ENCODE results near the gene TMEM150A.
"Not testable (repeated sequence)": the region's sequence is repeated elsewhere in the genome, so short reads cannot be mapped to it uniquely, and the experiment has no call there.

The TMEM150A gene

GRCh38 chr2:85594715-85595300 lies 7.7 kb downstream of the TMEM150A start:
- H3K36me3 ChIP-seq (ENCODE audit: control insufficient read depth in 4 of 4, insufficient read depth in 4 of 4, low read length in 3 of 4): peaks cover 8 to 34% (median 28%) of the 10 kb centered on the region in 4 experiments
- CTCF ChIA-PET: interaction anchor here (0.7 to 1.4 kb wide), 8 partner anchors 11 to 179 kb away, joined by 3 to 6 read pairs (median 3); partner anchors contain the start of genes C2orf68 and VAMP8

GRCh38 chr2:85593023-85593422 lies 9.5 kb downstream of the TMEM150A start:
- Histone ChIP-seq H3K27me3 (replicated peaks in 2 of 5; ENCODE audit: control insufficient read depth in 4 of 5, insufficient read depth in 5 of 5, low read length in 4 of 5) (no peaks in the 10 kb centered on the region), H3K9me3 (ENCODE audit: control extremely low read depth in 1 of 5, control insufficient read depth in 4 of 5, insufficient read depth in 2 of 5, low read depth in 1 of 5, low read length in 4 of 5) (no peaks in the 10 kb centered on the region), H3K36me3 (ENCODE audit: control insufficient read depth in 4 of 4, insufficient read depth in 4 of 4, low read length in 3 of 4) (peaks cover 6 to 26% (median 15%) of the 10 kb centered on the region in 4 experiments), H3K27ac (ENCODE audit: insufficient read depth in 1 of 2, low read depth in 1 of 2, low read length in 2 of 2, poor library complexity in 1 of 2, severe bottlenecking in 2 of 2) (no peak overlapping the region), H3K4me3 (ENCODE audit: control insufficient read depth in 1 of 7, extremely low read depth in 1 of 7, insufficient read depth in 4 of 7, low read depth in 2 of 7, low read length in 6 of 7) (no peak overlapping the region), H3K4me1 (ENCODE audit: control extremely low read depth in 1 of 4, control insufficient read depth in 4 of 4, insufficient read depth in 4 of 4, low read length in 3 of 4) (peaks cover 17 to 60% (median 54%) of the 10 kb centered on the region in 4 experiments)
- 97% methylated on average over 3 of the region's 3 CpGs for WGBS (ENCODE audit: insufficient coverage)
- CTCF ChIA-PET: no interaction called here
- POLR2A ChIA-PET: no interaction called here
- no peak for DNase-seq

More at GRCh38 chr2:85594715-85595300, 7.7 kb downstream of the TMEM150A start:
- no peak for DNase-seq
- peaks cover 17 to 42% (median 40%) of the 10 kb centered on the region in 4 experiments for H3K4me1 ChIP-seq (ENCODE audit: control extremely low read depth in 1 of 4, control insufficient read depth in 4 of 4, insufficient read depth in 4 of 4, low read length in 3 of 4)
- POLR2A ChIA-PET: interaction anchor here (0.9 to 1.9 kb wide), 4 partner anchors 9 to 43 kb away, joined by 3 to 14 read pairs (median 5); partner anchors contain the start of gene GGCX
- peak overlapping the region; percentile 87 to 95 for H3K27ac ChIP-seq (ENCODE audit: insufficient read depth in 1 of 2, low read depth in 1 of 2, low read length in 2 of 2, poor library complexity in 1 of 2, severe bottlenecking in 2 of 2)
- no peaks in the 10 kb centered on the region for H3K27me3 ChIP-seq (replicated peaks in 2 of 5; ENCODE audit: control insufficient read depth in 4 of 5, insufficient read depth in 5 of 5, low read length in 4 of 5)
- peak overlapping the region; percentile 89 to 98 (median 95) for H3K4me3 ChIP-seq (ENCODE audit: control insufficient read depth in 1 of 7, extremely low read depth in 1 of 7, insufficient read depth in 4 of 7, low read depth in 2 of 7, low read length in 6 of 7)
- H3K9me3 ChIP-seq (ENCODE audit: control extremely low read depth in 1 of 5, control insufficient read depth in 4 of 5, insufficient read depth in 2 of 5, low read depth in 1 of 5, low read length in 4 of 5): no peaks in the 10 kb centered on the region
- WGBS (ENCODE audit: insufficient coverage): 40% methylated on average over 9 of the region's 13 CpGs

GRCh38 chr2:85592299-85592698 lies 10.2 kb downstream of the TMEM150A start:
- H3K27me3 ChIP-seq (replicated peaks in 2 of 5; ENCODE audit: control insufficient read depth in 4 of 5, insufficient read depth in 5 of 5, low read length in 4 of 5); DNase-seq; H3K4me3 ChIP-seq (ENCODE audit: control insufficient read depth in 1 of 7, extremely low read depth in 1 of 7, insufficient read depth in 4 of 7, low read depth in 2 of 7, low read length in 6 of 7); POLR2A ChIA-PET; H3K27ac ChIP-seq (ENCODE audit: insufficient read depth in 1 of 2, low read depth in 1 of 2, low read length in 2 of 2, poor library complexity in 1 of 2, severe bottlenecking in 2 of 2); H3K9me3 ChIP-seq (ENCODE audit: control extremely low read depth in 1 of 5, control insufficient read depth in 4 of 5, insufficient read depth in 2 of 5, low read depth in 1 of 5, low read length in 4 of 5): not testable (repeated sequence)
- Histone ChIP-seq H3K36me3 (ENCODE audit: control insufficient read depth in 4 of 4, insufficient read depth in 4 of 4, low read length in 3 of 4) (peaks cover 5 to 22% (median 10%) of the 10 kb centered on the region in 4 experiments), H3K4me1 (ENCODE audit: control extremely low read depth in 1 of 4, control insufficient read depth in 4 of 4, insufficient read depth in 4 of 4, low read length in 3 of 4) (peaks cover 18 to 66% (median 61%) of the 10 kb centered on the region in 4 experiments)
- 97% methylated on average over 5 of the region's 9 CpGs for WGBS (ENCODE audit: insufficient coverage)
- CTCF ChIA-PET: interaction anchor here (1.9 kb wide), 1 partner anchor 13 kb away, joined by 9 read pairs; no protein-coding TSS in a partner anchor

GRCh38 chr2:85591563-85591962 lies 10.9 kb downstream of the TMEM150A start:
- H3K4me1 ChIP-seq (ENCODE audit: control extremely low read depth in 1 of 4, control insufficient read depth in 4 of 4, insufficient read depth in 4 of 4, low read length in 3 of 4): peaks cover 18 to 66% (median 63%) of the 10 kb centered on the region in 4 experiments
- POLR2A ChIA-PET: no interaction called here

GRCh38 chr2:85590950-85591349 lies 11.5 kb downstream of the TMEM150A start:
- Histone ChIP-seq H3K4me1 (ENCODE audit: control extremely low read depth in 1 of 4, control insufficient read depth in 4 of 4, insufficient read depth in 4 of 4, low read length in 3 of 4) (peaks cover 18 to 67% (median 63%) of the 10 kb centered on the region in 4 experiments), H3K27me3 (replicated peaks in 2 of 5; ENCODE audit: control insufficient read depth in 4 of 5, insufficient read depth in 5 of 5, low read length in 4 of 5) (no peaks in the 10 kb centered on the region), H3K36me3 (ENCODE audit: control insufficient read depth in 4 of 4, insufficient read depth in 4 of 4, low read length in 3 of 4) (peaks cover 0 to 14% (median 1%) of the 10 kb centered on the region in 4 experiments), H3K4me3 (ENCODE audit: control insufficient read depth in 1 of 7, extremely low read depth in 1 of 7, insufficient read depth in 4 of 7, low read depth in 2 of 7, low read length in 6 of 7) (no peak overlapping the region), H3K9me3 (ENCODE audit: control extremely low read depth in 1 of 5, control insufficient read depth in 4 of 5, insufficient read depth in 2 of 5, low read depth in 1 of 5, low read length in 4 of 5) (no peaks in the 10 kb centered on the region), H3K27ac (ENCODE audit: insufficient read depth in 1 of 2, low read depth in 1 of 2, low read length in 2 of 2, poor library complexity in 1 of 2, severe bottlenecking in 2 of 2) (peak overlapping the region in 1 of 2 experiments; percentile 46)
- POLR2A ChIA-PET: no interaction called here
- no peak for DNase-seq
- WGBS (ENCODE audit: insufficient coverage): 100% methylated on average over 1 of the region's 2 CpGs
- CTCF ChIA-PET: interaction anchor here (0.8 to 3.4 kb wide), 8 partner anchors 10 to 40 kb away, joined by 3 to 15 read pairs (median 4); partner anchors contain the start of gene VAMP8

More at GRCh38 chr2:85591563-85591962, 10.9 kb downstream of the TMEM150A start:
- no peak for DNase-seq
- Histone ChIP-seq H3K9me3 (ENCODE audit: control extremely low read depth in 1 of 5, control insufficient read depth in 4 of 5, insufficient read depth in 2 of 5, low read depth in 1 of 5, low read length in 4 of 5) (no peaks in the 10 kb centered on the region), H3K27ac (ENCODE audit: insufficient read depth in 1 of 2, low read depth in 1 of 2, low read length in 2 of 2, poor library complexity in 1 of 2, severe bottlenecking in 2 of 2) (no peak overlapping the region), H3K27me3 (replicated peaks in 2 of 5; ENCODE audit: control insufficient read depth in 4 of 5, insufficient read depth in 5 of 5, low read length in 4 of 5) (no peaks in the 10 kb centered on the region), H3K4me3 (ENCODE audit: control insufficient read depth in 1 of 7, extremely low read depth in 1 of 7, insufficient read depth in 4 of 7, low read depth in 2 of 7, low read length in 6 of 7) (no peak overlapping the region), H3K36me3 (ENCODE audit: control insufficient read depth in 4 of 4, insufficient read depth in 4 of 4, low read length in 3 of 4) (peaks cover 0 to 14% (median 3%) of the 10 kb centered on the region in 4 experiments)
- WGBS (ENCODE audit: insufficient coverage): 87% methylated on average over 10 of the region's 12 CpGs
- CTCF ChIA-PET: interaction anchor here (0.8 to 3.4 kb wide), 6 partner anchors 9 to 28 kb away, joined by 3 to 15 read pairs (median 4); partner anchors contain the start of gene VAMP8

GRCh38 chr2:85589982-85590791 lies 12.3 kb downstream of the TMEM150A start:
- DNase-seq: no peak
- Histone ChIP-seq H3K4me1 (ENCODE audit: control extremely low read depth in 1 of 4, control insufficient read depth in 4 of 4, insufficient read depth in 4 of 4, low read length in 3 of 4) (peaks cover 21 to 74% (median 70%) of the 10 kb centered on the region in 4 experiments), H3K36me3 (ENCODE audit: control insufficient read depth in 4 of 4, insufficient read depth in 4 of 4, low read length in 3 of 4) (peaks cover 0 to 14% (median 2%) of the 10 kb centered on the region in 4 experiments), H3K4me3 (ENCODE audit: control insufficient read depth in 1 of 7, extremely low read depth in 1 of 7, insufficient read depth in 4 of 7, low read depth in 2 of 7, low read length in 6 of 7) (peak overlapping the region in 1 of 7 experiments; percentile 39), H3K27me3 (replicated peaks in 2 of 5; ENCODE audit: control insufficient read depth in 4 of 5, insufficient read depth in 5 of 5, low read length in 4 of 5) (no peaks in the 10 kb centered on the region), H3K9me3 (ENCODE audit: control extremely low read depth in 1 of 5, control insufficient read depth in 4 of 5, insufficient read depth in 2 of 5, low read depth in 1 of 5, low read length in 4 of 5) (no peaks in the 10 kb centered on the region), H3K27ac (ENCODE audit: insufficient read depth in 1 of 2, low read depth in 1 of 2, low read length in 2 of 2, poor library complexity in 1 of 2, severe bottlenecking in 2 of 2) (peak overlapping the region in 1 of 2 experiments; percentile 46)
- ChIA-PET CTCF (interaction anchor here (0.7 to 3.4 kb wide), 11 partner anchors 11 to 43 kb away, joined by 3 to 18 read pairs (median 4); partner anchors contain the start of gene VAMP8), POLR2A (no interaction called here)
- 34% methylated on average over 7 of the region's 7 CpGs for WGBS (ENCODE audit: insufficient coverage)
